Fibroblast of skin of scalp (primary cell): ENCODE data around the gene SKP2. TPM values are rescaled to one million over a fixed set of nuclear protein-coding genes. Genes with fewer than 3 reads are reported as not detected.
A peak's percentile ranks its signal among the peaks of the same experiment; 100 is the strongest.
"Not testable (repeated sequence)": the region's sequence is repeated elsewhere in the genome, so short reads cannot be mapped to it uniquely, and the experiment has no call there.

ENCODE experiments used
- DNase-seq: peaks from one replicate; pipeline ENCODE4 v3.0.0-alpha.2; 2013
- polyA plus RNA-seq, 2 experiments: library from polyadenylated mRNA; unstranded; fragments of 120-200 nt; gene quantifications; one replicate each; pipeline ENCODE4 v1.2.1, GENCODE V29; 2013; ENCODE audit not compliant: insufficient read length in 2 of 2

The SKP2 gene
- polyA plus RNA-seq (2013, experiment 1 of 2; ENCODE audit: insufficient read length): 33.6 TPM
- polyA plus RNA-seq (2013, experiment 2 of 2; ENCODE audit: insufficient read length): 30.7 TPM

DNA sequence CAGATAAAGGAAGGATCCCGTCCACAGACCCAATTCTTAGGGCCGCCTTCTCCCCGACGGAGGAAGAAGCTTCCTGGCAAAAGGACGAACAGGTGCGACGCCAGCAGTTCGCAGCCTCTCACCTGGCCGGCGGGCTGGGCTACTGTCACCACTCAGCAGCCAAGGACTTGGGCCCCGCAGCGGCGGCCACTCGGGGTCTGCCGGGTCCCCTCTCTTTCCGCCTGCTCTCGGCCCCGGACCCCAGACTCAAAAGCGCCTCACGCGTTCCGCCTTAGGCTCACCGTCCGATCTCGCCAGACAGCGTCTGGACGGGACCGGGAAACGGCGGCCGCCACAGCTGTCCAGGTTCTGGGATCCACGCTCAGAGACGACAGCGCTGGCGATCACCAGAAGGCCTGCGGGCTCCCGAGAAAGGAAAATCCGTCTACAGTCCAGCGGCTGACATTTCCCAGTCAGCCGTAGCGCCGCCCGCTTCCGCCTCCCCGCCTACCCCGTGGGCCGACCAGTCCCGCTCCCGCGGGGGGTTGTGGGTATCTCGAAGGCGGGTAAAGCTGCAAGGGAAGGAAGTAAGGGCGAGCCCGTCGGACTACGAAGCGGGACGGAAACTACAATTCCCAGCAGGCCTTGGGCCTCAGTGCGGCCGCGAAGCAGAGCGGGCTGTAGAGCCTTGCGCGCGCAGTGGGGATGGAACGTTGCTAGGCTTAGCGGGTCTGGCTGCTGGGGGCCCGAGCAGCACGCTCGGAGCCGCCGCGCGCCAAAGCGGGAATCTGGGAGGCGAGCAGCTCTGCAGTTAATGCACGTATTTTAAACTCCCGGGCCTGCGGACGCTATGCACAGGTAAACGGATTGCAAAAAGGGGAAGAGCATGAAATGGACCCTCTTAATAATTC is at the start of gene SKP2, which contains the start of gene LMBRD2:
Gene SKP2 (plus strand): TSS at position 678 of the 890 bp plus-strand sequence. CDS start 152 bp downstream, at position 830.
Gene LMBRD2 (minus strand): TSS at position 454 of the 890 bp plus-strand sequence. CDS start 8,538 bp downstream, outside the sequence.
- DNase-seq: peak; percentile 99

DNA sequence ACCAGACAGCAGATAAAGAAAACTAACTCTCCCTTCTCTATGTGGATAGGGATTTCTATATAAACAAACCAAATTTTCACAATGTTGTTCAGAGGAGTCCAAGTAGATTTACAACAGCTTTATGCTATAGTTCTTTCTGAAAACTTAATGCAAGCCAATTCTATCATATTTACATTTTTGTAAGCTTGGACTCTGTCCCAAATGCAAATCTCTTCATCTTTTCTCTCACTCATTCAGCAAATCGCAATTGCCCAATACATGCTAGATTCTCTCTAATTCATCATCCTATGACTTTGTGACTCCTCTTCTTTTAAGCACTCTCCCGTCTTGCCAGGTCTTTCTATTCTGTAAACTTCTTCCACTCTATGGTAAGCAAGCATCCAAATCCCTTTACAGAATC is 46.1 kb upstream of the SKP2 start:
- DNase-seq: no peak

DNA sequence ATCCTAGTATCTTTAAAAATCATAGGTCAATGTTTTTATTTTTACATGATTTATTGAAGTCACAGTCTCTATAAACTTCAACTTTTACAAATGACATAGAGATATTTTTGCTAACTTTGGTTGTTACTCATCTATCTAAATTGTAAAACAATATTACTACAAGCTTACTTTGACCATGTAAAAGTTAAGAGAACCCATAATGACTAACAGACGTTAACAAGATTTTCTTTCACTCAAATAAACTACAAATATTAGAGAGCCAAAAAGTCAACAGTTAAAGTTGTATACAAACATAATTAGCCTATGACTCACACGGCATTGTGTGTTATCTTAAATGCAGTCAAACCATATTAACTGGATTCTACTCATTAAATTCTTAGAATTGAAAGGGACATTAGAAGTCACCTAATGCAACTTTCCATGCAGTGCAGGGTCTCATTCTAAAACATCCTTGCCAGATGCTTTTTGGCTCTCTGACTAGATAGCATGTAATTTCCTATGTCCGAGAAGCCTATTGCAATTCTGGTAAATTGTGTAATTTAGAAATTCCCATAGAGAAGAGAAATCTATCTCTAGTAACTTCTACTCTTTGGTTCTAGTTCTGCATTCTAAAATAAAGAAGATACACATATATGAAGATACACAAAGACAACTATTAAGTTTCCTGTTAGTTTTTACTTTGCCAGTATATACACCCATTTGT is 43.0 kb upstream of the SKP2 start:
- no peak for DNase-seq

DNA sequence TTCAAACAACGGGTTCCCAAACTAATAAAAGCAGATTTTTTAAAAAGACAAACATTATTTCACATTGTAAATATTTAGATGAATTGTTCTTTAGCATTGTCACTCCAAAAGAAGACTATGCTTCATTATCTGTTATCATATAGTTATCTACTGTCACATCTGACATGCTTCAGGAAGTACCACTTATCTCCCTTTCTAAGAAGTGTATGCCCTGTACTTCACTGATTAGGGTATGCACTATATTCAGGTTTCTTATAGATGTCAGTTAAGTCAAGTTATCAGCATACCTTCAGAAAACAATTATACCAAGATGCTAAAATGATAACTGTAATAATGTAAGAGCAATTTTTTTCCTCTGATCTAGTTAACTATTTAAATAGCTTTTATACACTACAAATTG is 40.7 kb upstream of the SKP2 start:
- no peak for DNase-seq

DNA sequence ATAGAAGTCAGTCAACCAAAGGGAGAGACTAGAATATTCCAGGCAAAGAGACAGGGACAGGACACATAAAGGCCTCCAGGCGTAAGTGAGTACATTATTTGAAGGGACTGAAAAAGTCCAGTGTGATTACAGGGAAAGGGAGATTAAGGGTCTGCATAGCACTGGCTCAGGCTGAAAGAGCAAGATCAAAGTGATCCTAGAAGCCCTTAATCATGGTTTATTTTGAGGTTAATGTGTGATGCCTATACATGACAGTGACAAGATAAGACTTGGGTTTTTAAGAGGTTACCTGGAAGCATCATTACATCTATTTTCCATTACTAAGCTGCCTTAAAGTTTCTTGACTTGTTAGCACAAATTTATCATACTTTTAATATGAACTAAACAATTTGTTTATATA is 26.0 kb upstream of the SKP2 start:
- DNase-seq: no peak

DNA sequence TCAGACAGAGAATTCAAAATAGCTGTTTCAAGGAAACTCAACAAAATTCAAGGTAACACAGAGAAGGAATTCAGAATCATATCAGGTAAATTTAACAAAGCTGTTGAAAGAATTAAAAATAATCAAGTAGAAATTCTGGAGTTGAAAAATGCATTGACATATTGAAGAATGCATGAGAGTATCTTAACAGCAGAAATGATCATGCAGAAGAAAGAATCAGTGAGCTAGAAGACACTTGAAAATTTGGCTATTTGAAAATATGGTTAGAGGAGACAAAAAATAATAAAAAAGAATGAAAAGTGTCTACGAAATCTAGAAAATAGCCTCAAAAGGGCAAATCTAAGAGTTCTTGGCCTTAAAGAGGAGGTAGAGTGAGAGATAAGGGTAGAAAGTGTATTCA is 23.1 kb upstream of the SKP2 start:
- DNase-seq: no peak

DNA sequence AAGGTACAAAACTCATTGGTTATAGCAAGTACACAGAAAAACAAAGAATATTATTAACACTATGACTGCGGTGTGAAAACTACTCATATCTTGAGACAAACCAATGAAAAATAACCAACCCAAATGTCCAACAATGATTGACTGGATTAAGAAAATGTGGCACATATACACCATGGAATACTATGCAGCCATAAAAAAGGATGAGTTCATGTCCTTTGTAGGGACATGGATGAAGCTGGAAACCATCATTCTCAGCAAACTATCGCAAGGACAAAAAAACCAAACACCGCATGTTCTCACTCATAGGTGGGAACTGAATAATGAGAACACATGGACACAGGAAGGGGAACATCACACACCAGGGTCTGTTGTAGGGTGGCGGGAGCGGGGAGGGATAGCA is 22.2 kb upstream of the SKP2 start:
- not testable (repeated sequence) for DNase-seq

DNA sequence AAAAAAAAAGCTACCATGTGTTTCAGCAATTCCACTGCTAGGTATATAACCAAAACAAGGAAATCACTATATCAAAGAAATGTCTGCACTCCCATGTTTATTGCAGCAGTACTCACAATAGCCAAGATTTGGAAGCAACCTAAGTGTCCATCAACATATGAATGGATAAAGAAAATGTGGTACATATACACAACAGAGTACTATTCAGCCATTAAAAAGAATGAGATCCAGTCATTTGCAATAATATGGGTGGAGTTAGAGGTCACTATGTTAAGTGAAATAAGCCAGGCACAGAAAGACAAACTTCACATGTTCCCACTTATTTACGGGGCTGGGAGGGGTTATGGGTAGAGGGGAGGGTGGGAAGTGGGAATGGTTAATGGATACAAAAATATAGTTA is 18.9 kb upstream of the SKP2 start:
- DNase-seq: not testable (repeated sequence)

DNA sequence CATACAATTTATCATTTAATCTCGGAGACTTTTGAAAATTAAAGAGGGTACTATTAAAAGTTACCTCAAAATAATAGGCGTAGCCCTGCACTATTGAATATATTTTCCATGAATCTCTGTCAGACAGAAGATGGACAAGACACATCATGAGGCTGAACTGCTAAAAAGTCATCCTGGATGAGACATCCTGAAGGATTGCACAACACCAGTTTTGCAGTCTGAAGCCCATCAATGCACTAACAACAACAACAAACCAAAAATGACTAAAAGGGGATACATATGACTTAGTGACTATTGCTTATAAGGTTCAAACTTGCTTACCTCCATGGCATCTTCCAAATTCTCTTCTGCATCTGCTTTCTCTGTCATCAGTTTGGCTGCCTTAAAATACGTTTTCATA is 15.9 kb upstream of the SKP2 start:
- no peak for DNase-seq

DNA sequence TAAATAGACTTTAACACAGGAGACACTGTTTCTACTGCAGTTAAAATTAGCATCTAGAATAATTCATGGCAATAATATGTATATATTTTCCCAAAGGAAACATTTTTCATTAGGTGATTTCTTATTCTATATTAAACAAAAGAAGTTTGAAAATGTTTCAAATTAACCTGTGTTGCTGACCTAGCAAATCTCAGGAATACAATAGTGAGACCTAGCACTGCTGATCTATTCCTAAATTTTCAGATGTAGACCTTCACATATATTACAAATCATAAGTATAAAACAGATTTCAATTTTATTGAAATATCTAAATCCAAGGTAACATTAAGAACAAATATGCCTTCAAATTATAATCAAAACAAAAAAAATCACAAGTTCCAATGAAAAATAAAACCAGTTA is 15.3 kb upstream of the SKP2 start:
- DNase-seq: no peak

DNA sequence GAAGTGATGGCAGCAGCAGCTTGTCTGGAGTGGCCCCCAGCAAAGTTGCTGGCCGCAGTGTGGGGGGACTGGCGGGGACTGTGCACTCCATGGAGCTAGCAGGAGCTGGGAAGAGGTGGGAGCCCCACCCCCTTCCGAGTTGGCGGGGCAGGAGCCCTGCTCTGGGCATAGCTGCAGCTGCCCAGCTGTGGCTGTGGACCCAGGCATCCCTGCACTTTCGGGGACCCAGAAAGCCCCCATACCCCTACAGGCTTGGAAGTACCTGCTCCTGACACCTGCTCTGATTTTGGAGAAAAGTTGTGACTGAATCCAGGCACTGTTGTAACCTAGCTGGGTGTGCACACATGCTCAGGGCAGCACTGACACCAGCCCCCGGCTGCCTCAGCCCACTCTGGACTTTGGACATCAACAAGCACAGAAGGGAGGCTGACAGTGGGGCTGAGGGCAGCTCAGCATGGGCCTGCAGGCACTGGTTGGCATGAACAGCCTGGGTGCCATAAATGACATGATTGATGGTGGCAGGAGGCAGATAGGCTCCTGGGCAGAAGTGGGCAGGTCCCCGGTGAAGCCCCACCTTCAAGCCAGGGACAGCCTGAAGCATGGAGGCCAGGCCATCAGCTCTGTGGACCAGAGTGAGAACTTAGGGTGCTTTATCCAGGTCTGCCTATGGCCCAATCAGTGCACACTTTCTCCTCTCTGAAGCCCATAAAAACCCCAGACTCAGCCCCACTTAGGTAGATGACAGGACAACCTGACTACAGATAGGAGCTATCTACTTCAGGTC is 12.8 kb upstream of the SKP2 start:
- DNase-seq: no peak

DNA sequence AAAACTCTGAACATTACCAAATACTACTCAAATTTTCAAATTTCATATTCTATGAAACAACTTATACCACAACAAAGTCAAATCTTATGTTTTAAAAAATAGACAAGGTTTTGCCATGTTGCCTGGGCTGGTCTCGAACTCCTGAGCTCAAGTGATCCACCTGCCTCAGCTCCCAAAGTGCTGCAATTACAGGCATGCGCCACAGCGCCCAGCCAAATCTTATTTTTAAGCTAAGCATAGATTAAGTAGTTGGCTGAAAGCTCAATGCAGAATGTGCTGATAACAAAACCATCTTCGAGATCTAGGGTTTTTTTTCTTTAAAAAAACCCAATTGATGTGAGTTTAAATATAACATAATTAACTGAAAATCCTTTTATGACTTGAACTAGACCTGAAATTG is 6.6 kb upstream of the SKP2 start:
- no peak for DNase-seq

DNA sequence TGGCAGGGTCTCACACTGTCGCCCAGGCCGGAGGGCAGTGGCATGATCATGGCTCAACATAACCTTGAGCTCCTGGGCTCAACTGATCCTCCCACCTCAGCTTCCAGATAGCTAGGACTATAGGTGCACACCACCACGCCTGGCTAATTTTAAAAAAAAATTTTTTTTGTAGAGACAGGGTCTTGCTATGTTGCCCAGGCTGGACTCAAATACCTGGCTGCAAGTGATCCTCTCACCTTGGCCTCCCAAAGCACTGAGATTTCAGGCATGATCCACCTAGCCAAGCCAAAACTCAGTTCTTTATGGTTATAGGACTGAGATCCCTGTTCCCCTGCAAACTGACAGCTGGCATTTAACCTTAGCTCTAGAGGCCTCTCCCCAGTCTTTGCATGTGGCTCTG is 5.5 kb upstream of the SKP2 start:
- no peak for DNase-seq

DNA sequence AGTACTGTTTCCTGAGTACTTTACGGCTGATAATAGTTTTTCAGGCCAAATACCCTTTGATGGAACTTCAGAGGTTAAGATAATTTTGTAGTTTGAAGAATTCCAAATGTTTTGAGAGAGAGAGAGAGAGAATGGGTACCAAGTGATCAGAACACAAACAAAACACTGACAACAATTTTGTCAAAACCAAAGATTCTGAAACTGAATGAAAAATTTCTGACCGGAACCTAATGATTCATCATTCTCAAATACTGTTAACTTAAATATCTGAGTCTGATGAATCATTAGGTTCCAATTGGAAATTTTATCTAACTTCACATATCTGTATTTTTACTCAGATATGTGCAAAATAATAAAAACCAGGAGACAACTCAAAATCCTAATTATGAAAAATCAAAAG is 4.2 kb upstream of the SKP2 start:
- no peak for DNase-seq

DNA sequence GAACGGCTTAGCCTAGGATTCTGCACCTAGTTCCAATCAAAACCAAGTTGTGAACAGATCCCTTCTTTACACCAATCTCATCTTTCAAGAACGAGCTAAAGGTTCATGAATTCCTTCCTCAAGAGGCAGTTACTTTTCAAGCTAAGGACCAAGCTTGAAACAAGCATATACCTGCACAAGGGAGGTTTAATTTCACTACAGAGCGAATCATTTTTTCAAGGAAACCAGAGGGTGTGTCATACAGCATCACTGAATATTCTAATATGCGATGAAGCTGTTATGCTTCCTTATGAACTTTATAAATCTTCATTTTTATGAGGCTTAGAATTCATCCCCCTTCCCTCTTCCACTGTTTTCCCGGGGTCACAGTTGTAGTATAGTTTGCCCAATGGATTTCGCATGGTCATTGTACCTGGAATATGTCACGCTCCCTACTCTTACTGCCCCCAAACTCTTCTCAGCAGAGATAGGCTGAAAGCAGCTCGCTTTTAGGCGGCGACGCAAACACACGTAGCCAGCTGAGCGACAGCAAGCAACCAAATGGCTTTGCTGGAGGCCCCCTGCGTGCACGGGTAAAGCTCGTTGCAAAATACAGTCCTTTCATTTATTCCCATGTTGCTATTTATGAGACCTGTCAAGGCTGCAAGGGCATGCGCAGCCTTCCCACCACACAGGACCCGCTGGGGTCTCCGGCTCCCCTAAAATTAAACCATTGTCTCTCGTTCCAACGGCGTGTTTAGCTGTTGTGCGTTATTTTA is 1.1 kb upstream of the SKP2 start:
- peak; percentile 36 for DNase-seq

DNA sequence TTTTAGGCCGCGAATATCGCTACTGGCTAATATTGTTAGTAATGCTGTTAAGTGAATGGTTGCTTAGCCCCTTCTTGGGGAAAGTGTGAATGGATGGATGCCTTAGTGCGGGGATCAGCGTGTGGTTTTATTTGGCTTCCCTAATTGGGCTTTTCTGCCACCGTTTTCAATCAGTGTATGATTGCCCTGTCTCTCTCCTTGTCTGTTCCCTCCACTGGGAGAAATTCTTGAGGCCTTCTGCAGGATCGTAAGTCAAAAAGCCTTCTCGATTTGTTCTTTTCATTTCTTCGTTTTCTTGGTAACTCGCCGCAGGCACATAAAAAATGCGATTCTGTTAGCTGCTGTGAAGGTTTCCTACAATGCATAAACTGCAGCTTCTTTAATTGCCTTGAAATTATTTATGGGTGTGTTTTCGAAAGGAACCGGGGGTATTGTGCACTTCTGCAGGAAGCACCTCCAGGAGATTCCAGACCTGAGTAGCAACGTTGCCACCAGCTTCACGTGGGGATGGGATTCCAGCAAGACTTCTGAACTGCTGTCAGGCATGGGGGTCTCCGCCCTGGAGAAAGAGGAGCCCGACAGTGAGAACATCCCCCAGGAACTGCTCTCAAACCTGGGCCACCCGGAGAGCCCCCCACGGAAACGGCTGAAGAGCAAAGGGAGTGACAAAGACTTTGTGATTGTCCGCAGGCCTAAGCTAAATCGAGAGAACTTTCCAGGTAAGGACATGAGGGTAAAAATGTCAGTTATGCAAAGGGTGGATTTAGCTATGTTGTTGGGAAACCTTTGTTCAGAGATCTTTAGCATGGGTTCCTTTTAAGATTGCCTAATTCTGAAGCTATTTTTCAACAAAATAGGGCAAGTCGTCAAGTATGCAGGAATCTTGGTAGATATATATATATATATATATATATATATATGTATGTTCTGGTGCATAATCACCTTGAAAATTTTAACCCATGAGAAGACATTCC is 700 bp downstream of the SKP2 start:
- peak; percentile 19 for DNase-seq

DNA sequence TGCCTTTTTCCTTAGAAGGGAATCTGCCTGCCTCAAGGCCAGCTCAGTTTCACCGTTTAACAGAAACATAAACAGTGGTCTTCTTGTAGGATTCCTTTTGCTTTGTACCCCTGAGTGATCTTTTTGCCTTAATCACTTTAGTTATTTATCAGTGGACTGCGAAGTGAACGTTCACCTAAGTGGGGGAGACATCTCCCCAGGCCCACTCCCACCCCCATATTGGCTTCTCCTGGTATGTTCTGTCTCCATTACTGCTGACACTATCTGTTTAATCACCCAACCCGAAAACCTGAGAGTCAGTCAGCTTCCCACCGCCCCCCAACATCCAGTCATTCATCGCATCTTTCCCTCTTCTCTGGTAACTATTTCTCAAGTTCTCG is 1.4 kb downstream of the SKP2 start:
- no peak for DNase-seq

DNA sequence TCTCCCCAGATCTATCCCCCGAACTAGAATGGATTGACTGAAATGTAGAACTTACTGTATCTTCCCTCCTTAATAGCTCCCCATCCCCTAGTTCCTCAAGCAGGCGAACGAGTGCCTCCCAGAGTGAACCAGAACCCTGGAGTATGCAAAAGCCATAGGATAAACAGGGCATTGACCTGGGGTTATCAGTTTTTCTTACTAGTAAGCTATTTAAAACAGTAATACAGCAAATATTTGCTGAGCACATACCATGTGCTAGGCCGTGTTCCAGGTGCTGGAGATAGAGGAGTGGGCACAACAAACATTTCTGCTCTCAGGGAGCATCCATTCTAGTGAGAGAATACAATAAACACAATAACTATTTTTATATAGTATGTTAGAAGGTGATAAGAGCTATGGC is 1.8 kb downstream of the SKP2 start:
- no peak for DNase-seq

DNA sequence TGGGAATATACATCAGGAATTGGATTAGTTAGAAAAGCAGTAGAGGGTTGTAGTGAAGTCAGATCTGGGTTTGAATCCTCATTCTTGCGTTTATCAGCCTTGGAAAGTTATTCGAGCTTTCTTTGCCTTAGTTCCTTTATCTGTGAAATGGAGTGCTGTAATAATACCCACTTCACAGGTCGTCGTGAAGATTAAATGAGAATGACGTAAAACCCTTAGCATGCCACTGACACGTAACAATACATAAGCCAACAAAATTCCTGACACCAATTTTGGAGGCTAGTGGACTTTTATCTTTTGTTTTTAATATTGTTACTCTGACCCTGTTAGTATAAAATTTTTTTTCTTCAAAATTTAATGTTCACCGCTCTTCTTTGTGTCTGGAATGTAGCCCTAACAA is 3.4 kb downstream of the SKP2 start:
- no peak for DNase-seq

DNA sequence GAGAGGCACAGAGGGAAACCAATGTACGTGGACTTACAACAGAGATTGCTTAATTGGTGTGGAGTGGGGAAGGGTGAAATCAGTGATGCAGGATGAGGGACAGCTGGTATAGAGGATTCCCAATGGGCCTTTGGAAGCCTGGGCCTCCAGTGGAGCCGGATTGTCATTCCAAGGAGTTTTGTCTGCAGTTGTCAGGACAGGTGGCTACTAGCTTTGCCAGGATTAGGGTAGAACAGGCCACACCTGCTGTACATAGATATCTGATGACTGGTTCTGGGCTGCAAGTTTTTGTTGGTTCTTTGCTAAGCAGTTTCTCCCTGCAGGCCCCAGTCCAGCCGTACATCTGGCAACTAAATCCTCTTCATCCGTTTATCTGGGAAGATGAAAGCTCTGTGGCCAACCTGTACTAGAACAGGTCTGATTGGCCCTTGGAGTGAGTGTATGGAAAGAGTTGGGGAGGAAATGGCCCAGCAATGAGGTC is 4.2 kb downstream of the SKP2 start:
- peak; percentile 61 for DNase-seq

DNA sequence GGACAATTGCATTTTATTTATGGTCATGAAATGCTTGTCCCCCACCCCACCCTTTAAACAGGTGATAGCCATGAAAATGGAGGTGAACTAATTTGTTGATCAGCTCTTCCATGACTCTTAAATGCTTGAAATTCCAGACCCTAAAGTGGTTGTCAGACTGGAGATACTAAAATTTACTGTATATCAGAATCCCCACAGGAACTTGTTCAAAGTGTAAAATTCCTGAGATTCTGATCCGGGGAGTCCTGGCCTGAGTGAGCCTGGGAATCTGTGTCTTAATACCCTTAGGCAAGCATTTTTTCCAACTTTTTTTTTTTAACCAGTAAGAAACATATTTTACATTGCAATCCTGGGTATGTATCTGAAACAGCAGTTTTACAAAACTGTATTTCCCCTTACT is 4.7 kb downstream of the SKP2 start:
- DNase-seq: peak; percentile 96
